ENCODE results near the gene BAG1.

Gene BAG1

DNA sequence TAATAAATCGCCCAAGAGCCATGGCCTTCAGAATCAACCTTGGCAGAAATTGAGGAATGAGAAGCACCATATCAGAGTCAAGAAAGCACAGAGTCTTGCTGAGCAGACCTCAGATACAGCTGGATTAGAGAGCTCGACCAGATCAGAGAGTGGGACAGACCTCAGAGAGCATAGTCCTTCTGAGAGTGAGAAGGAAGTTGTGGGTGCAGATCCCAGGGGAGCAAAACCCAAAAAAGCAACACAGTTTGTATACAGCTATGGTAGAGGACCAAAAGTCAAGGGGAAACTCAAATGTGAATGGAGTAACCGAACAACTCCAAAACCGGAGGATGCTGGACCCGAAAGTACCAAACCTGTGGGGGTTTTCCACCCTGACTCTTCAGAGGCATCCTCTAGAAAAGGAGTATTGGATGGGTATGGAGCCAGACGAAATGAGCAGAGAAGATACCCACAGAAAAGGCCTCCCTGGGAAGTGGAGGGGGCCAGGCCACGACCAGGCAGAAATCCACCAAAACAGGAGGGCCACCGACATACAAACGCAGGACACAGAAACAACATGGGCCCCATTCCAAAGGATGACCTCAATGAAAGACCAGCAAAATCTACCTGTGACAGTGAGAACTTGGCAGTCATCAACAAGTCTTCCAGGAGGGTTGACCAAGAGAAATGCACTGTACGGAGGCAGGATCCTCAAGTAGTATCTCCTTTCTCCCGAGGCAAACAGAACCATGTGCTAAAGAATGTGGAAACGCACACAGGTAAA lies 30.3 kb upstream of the BAG1 start:
- peaks cover 4% of the 10 kb centered on the region; the same call in 1 of the 2 replicates for H3F3A ChIP-seq (ENCODE audit: insufficient read depth, low read length)
- H3K9me2 ChIP-seq (ENCODE audit: low read depth, low read length) = no peaks in the 10 kb centered on the region
- no peak overlapping the region for H2AFZ ChIP-seq (ENCODE audit: low read length)
- peak overlapping the region; percentile 14; the same call in 1 of the 2 replicates for H3K9ac ChIP-seq (ENCODE audit: low read length)
- TF ChIP-seq EZH2 (IDR thresholded peaks at IDR 0.05; ENCODE audit: borderline replicate concordance, low read length) = no peak
- TF ChIP-seq, protein P1, sequence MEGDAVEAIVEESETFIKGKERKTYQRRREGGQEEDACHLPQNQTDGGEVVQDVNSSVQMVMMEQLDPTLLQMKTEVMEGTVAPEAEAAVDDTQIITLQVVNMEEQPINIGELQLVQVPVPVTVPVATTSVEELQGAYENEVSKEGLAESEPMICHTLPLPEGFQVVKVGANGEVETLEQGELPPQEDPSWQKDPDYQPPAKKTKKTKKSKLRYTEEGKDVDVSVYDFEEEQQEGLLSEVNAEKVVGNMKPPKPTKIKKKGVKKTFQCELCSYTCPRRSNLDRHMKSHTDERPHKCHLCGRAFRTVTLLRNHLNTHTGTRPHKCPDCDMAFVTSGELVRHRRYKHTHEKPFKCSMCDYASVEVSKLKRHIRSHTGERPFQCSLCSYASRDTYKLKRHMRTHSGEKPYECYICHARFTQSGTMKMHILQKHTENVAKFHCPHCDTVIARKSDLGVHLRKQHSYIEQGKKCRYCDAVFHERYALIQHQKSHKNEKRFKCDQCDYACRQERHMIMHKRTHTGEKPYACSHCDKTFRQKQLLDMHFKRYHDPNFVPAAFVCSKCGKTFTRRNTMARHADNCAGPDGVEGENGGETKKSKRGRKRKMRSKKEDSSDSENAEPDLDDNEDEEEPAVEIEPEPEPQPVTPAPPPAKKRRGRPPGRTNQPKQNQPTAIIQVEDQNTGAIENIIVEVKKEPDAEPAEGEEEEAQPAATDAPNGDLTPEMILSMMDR (IDR thresholded peaks at IDR 0.05; ENCODE audit: low read length) = no peak
- H3K79me2 ChIP-seq (ENCODE audit: insufficient read depth, low read length) = peaks cover 74% of the 10 kb centered on the region
- H3K4me2 ChIP-seq (ENCODE audit: low read length) = peak overlapping the region; percentile 26; the same call in 1 of the 2 replicates
- peaks cover 79% of the 10 kb centered on the region for H3K4me1 ChIP-seq (ENCODE audit: insufficient read depth, low read length, severe bottlenecking)
- peak overlapping the region; percentile 36 for H3K27ac ChIP-seq (ENCODE audit: low read depth, low read length, poor library complexity, severe bottlenecking)
- H3K27me3 ChIP-seq (ENCODE audit: insufficient read depth, low read length) = no peaks in the 10 kb centered on the region
- H3K36me3 ChIP-seq (ENCODE audit: insufficient read depth, low read length) = peaks cover 77% of the 10 kb centered on the region
- H3K4me3 ChIP-seq (ENCODE audit: low read depth, low read length, poor library complexity, severe bottlenecking) = peak overlapping the region; percentile 6
- H3K9me3 ChIP-seq (ENCODE audit: low read length) = no peaks in the 10 kb centered on the region
- no peaks in the 10 kb centered on the region for H4K20me1 ChIP-seq (ENCODE audit: insufficient read depth, low read length)

DNA sequence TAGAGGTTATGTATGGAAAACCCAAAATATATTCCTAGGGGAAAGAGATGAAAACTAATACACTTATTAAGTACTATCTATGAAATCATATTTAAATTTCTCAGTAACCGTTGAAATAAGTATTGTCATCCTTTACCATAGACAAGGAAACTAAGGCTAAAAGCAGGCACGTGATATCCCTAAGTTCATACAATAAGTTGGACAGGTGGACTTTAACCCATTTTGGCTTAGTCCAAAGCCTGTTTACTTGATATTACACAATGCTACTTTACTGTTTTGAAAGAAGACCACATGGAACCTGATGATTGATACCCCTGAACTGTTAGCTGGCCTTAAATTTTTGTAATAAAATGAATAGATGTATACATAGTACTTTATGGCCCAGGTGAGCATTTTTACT lies 29.3 kb upstream of the BAG1 start:
- H3K9me3 ChIP-seq (ENCODE audit: low read length) = no peaks in the 10 kb centered on the region
- H3K79me2 ChIP-seq (ENCODE audit: insufficient read depth, low read length) = peaks cover 63% of the 10 kb centered on the region
- peaks cover 66% of the 10 kb centered on the region for H3K36me3 ChIP-seq (ENCODE audit: insufficient read depth, low read length)
- no peak overlapping the region for H2AFZ ChIP-seq (ENCODE audit: low read length)
- H3K9me2 ChIP-seq (ENCODE audit: low read depth, low read length) = no peaks in the 10 kb centered on the region
- no peak overlapping the region; the same call in 1 of the 2 replicates for H3K4me2 ChIP-seq (ENCODE audit: low read length)
- H3K4me1 ChIP-seq (ENCODE audit: insufficient read depth, low read length, severe bottlenecking) = peaks cover 87% of the 10 kb centered on the region
- H3F3A ChIP-seq (ENCODE audit: insufficient read depth, low read length) = peaks cover 4% of the 10 kb centered on the region; the same call in 1 of the 2 replicates
- no peaks in the 10 kb centered on the region for H4K20me1 ChIP-seq (ENCODE audit: insufficient read depth, low read length)
- H3K27ac ChIP-seq (ENCODE audit: low read depth, low read length, poor library complexity, severe bottlenecking) = no peak overlapping the region
- H3K9ac ChIP-seq (ENCODE audit: low read length) = no peak overlapping the region
- H3K4me3 ChIP-seq (ENCODE audit: low read depth, low read length, poor library complexity, severe bottlenecking) = no peak overlapping the region
- TF ChIP-seq EZH2 (IDR thresholded peaks at IDR 0.05; ENCODE audit: borderline replicate concordance, low read length) = no peak
- TF ChIP-seq, protein P1 (IDR thresholded peaks at IDR 0.05; ENCODE audit: low read length) = no peak
- no peaks in the 10 kb centered on the region for H3K27me3 ChIP-seq (ENCODE audit: insufficient read depth, low read length)

GRCh38 chr9:33291901-33292300 lies 27.4 kb upstream of the BAG1 start:
- Histone ChIP-seq H3K79me2 (ENCODE audit: insufficient read depth, low read length) (peaks cover 51% of the 10 kb centered on the region), H3K27ac (ENCODE audit: low read depth, low read length, poor library complexity, severe bottlenecking) (no peak overlapping the region), H4K20me1 (ENCODE audit: insufficient read depth, low read length) (no peaks in the 10 kb centered on the region), H3K9ac (ENCODE audit: low read length) (no peak overlapping the region), H3K4me3 (ENCODE audit: low read depth, low read length, poor library complexity, severe bottlenecking) (peak overlapping the region; percentile 87), H3K4me1 (ENCODE audit: insufficient read depth, low read length, severe bottlenecking) (peaks cover 68% of the 10 kb centered on the region), H3K9me2 (ENCODE audit: low read depth, low read length) (no peaks in the 10 kb centered on the region), H3F3A (ENCODE audit: insufficient read depth, low read length) (peaks cover 3% of the 10 kb centered on the region; the same call in 1 of the 2 replicates), H3K9me3 (ENCODE audit: low read length) (no peaks in the 10 kb centered on the region), H3K27me3 (ENCODE audit: insufficient read depth, low read length) (no peaks in the 10 kb centered on the region), H2AFZ (ENCODE audit: low read length) (no peak overlapping the region), H3K4me2 (ENCODE audit: low read length) (peak overlapping the region; percentile 95; the same call in 1 of the 2 replicates), H3K36me3 (ENCODE audit: insufficient read depth, low read length) (peaks cover 52% of the 10 kb centered on the region)
- TF ChIP-seq, protein P1 (IDR thresholded peaks at IDR 0.05; ENCODE audit: low read length) = no peak
- no peak for TF ChIP-seq EZH2 (IDR thresholded peaks at IDR 0.05; ENCODE audit: borderline replicate concordance, low read length)

Data from OCI-LY1 (cell line).